Mesothelial cell of epicardium (in vitro differentiated cells): ENCODE results near the gene FSTL5. TPM values are rescaled to one million over a fixed set of nuclear protein-coding genes. Genes with fewer than 3 reads are reported as not detected.

Experiments used
- DNase-seq, 2 experiments: peaks; one replicate each; pipeline ENCODE4 v3.0.0; 2021; ENCODE audit warnings: low spot score in 2 of 2; ENCODE audit not compliant: unreplicated experiment in 2 of 2
- H3K27ac Mint-ChIP-seq: 2 replicates; pipeline ENCODE4 v1.8.0; 2021; ENCODE audit warnings: mixed read lengths
- H3K27me3 Mint-ChIP-seq: 2 replicates; pipeline ENCODE4 v1.8.0; 2021; ENCODE audit warnings: low read depth, mixed read lengths
- H3K36me3 Mint-ChIP-seq: 2 replicates; pipeline ENCODE4 v1.8.0; 2021; ENCODE audit warnings: mixed read lengths
- H3K4me1 Mint-ChIP-seq: 2 replicates; pipeline ENCODE4 v1.8.0; 2021; ENCODE audit warnings: mixed read lengths
- H3K4me3 Mint-ChIP-seq: 2 replicates; pipeline ENCODE4 v1.8.0; 2021; ENCODE audit warnings: mild to moderate bottlenecking, moderate library complexity, mixed read lengths
- H3K9me3 Mint-ChIP-seq: 2 replicates; pipeline ENCODE4 v1.8.0; 2021; ENCODE audit warnings: mixed read lengths
- CTCF ChIP-seq: fragments of 200-600 bp; sonication (generic); IDR thresholded peaks from one replicate; pipeline ENCODE4 v1.5.0; 2021; ENCODE audit warnings: antibody characterized with exemption; ENCODE audit not compliant: unreplicated experiment
- total RNA-seq: library from RNA; stranded (reverse); gene quantifications from 3 replicates; pipeline ENCODE4 v1.2.1, GENCODE V29; 2021

Gene FSTL5
- total RNA-seq, 1 donor from 2014 or later, result 0.04 TPM

- Mint-ChIP-seq H3K4me1 (no peaks in the 10 kb centered on the region), H3K9me3 (peaks cover 7% of the 10 kb centered on the region), H3K36me3 (no peaks in the 10 kb centered on the region), H3K27me3 (no peaks in the 10 kb centered on the region), H3K4me3 (no peak overlapping the region), H3K27ac (no peak overlapping the region)
- TF ChIP-seq CTCF, result no peak
- DNase-seq, result no peak
Measured at GRCh38 chr4:161856711-161857326, 307.0 kb downstream of the FSTL5 start.

- no peaks in the 10 kb centered on the region for H3K27me3 Mint-ChIP-seq
Measured at GRCh38 chr4:161850631-161851030, 313.2 kb downstream of the FSTL5 start.

GRCh38 chr4:161841759-161842158 is 322.0 kb downstream of the FSTL5 start:
- DNase-seq, result no peak
- H3K9me3 Mint-ChIP-seq, result no peaks in the 10 kb centered on the region
- no peak overlapping the region for H3K4me3 Mint-ChIP-seq
- H3K27ac Mint-ChIP-seq, result no peak overlapping the region
- no peaks in the 10 kb centered on the region for H3K4me1 Mint-ChIP-seq
- no peak for TF ChIP-seq CTCF
- H3K27me3 Mint-ChIP-seq, result no peaks in the 10 kb centered on the region
- H3K36me3 Mint-ChIP-seq, result no peaks in the 10 kb centered on the region

More at GRCh38 chr4:161850631-161851030, 313.2 kb downstream of the FSTL5 start:
- TF ChIP-seq CTCF, result no peak
- Mint-ChIP-seq H3K9me3 (peaks cover 13% of the 10 kb centered on the region), H3K27ac (no peak overlapping the region), H3K4me3 (no peak overlapping the region), H3K36me3 (no peaks in the 10 kb centered on the region), H3K4me1 (no peaks in the 10 kb centered on the region)
- DNase-seq, result no peak

- TF ChIP-seq CTCF, result no peak
Measured at GRCh38 chr4:161829591-161829990, 334.2 kb downstream of the FSTL5 start.

GRCh38 chr4:161828061-161828460 is 335.7 kb downstream of the FSTL5 start:
- H3K9me3 Mint-ChIP-seq, result peaks cover 13% of the 10 kb centered on the region

More at GRCh38 chr4:161829591-161829990, 334.2 kb downstream of the FSTL5 start:
- no peak overlapping the region for H3K27ac Mint-ChIP-seq
- H3K9me3 Mint-ChIP-seq, result peaks cover 13% of the 10 kb centered on the region
- DNase-seq, result no peak
- no peaks in the 10 kb centered on the region for H3K36me3 Mint-ChIP-seq
- no peaks in the 10 kb centered on the region for H3K4me1 Mint-ChIP-seq
- H3K4me3 Mint-ChIP-seq, result no peak overlapping the region
- no peaks in the 10 kb centered on the region for H3K27me3 Mint-ChIP-seq

More at GRCh38 chr4:161828061-161828460, 335.7 kb downstream of the FSTL5 start:
- Mint-ChIP-seq H3K27me3 (no peaks in the 10 kb centered on the region), H3K4me1 (no peaks in the 10 kb centered on the region), H3K4me3 (no peak overlapping the region), H3K36me3 (no peaks in the 10 kb centered on the region), H3K27ac (no peak overlapping the region)
- no peak for TF ChIP-seq CTCF
- no peak for DNase-seq
